Lower leg skin (tissue), 4 donors: Measurements from ENCODE around the gene REEP1. TPM values are rescaled to one million over a fixed set of nuclear protein-coding genes. Genes with fewer than 3 reads are reported as not detected.

Source experiments
- DNase-seq, 2 donors: peaks; one replicate each; pipeline ENCODE4 v3.0.0-alpha.2; 2019; ENCODE audit warnings: low spot score in 2 of 2
- H3K4me3 ChIP-seq: fragments of 200-600 bp; sonication (generic); 2 replicates; pipeline ENCODE4 v1.5.1; 2017; ENCODE audit warnings: mild to moderate bottlenecking, low read depth; ENCODE audit not compliant: poor library complexity, severe bottlenecking
- CTCF ChIP-seq, 3 donors: fragments of 450-650 bp; IDR thresholded peaks; one replicate each; pipeline ENCODE4 v1.5.1; 2016; ENCODE audit warnings: antibody characterized with exemption in 3 of 3, mild to moderate bottlenecking in 3 of 3, moderate library complexity in 2 of 3
- POLR2A ChIP-seq, 2 donors: fragments of 450-650 bp; IDR thresholded peaks; one replicate each; pipeline ENCODE4 v1.6.1; 2016 to 2017; ENCODE audit warnings: antibody characterized with exemption in 2 of 2, mild to moderate bottlenecking in 1 of 2, moderate library complexity in 1 of 2
- WGBS, 2 donors: methylation state at CpG; one replicate each; pipeline ENCODE4 v1.1.5; 2018; 5-methylcytosine and 5-hydroxymethylcytosine counted together
- intact Hi-C: fragments of 100-400 bp; cut with DNase I; formaldehyde crosslinking; loops from one replicate; pipeline ENCODE4 v1.15.0; 2023; ENCODE audit warnings: low total_unique reads
- total RNA-seq, 4 donors: library from RNA; depleted of rRNA; stranded (reverse); fragments of >200 nt; gene quantifications; one replicate each; pipeline ENCODE4 v1.1.0, GENCODE V29; 2016

REEP1 gene
- total RNA-seq, 4 donors from 2014 or later, result 0.04 to 4.3 (median 2.0) TPM

- no peak for DNase-seq
- intact Hi-C loops, result no loop called here
- TF ChIP-seq POLR2A (IDR thresholded peaks at IDR 0.05) (no peak), CTCF (IDR thresholded peaks at IDR 0.05) (no peak)
These were observed 102.0 kb downstream of the REEP1 start for GRCh38 chr2:86235196-86235980.

DNA sequence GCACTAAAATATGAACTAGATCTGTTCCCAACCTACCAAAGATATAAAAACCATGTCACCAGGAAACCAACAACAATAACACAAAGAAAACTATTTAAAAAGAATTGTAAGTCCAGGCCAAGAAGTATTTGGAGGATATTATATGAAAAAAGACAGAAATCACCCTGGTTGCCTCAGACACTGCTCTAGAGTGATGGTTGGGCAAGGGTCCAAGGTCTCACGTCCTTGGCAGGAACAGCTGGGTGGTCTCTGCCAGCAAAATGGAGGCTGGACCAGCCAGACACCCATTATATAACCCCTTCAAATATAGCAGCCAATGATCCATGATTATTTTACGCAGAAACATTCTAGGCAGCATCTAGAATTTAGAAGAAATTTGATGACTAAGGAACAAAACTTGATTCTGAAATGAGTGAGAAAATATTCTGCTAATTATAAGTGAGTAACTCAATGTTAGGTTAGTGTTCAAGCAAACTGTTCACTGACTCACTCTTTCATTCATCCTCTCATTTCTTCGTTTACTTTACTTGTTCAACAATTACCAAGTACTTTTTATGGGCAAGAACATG lies 102.8 kb downstream of the REEP1 start:
- TF ChIP-seq CTCF (IDR thresholded peaks at IDR 0.05) (no peak), POLR2A (IDR thresholded peaks at IDR 0.05) (no peak)
- no peak overlapping the region for H3K4me3 ChIP-seq
- 54 to 64% methylated on average over 3 of the region's 3 CpGs for WGBS, 2 donors
- intact Hi-C loops, result no loop called here
- DNase-seq, result no peak

More at GRCh38 chr2:86235196-86235980, 102.0 kb downstream of the REEP1 start:
- no peak overlapping the region for H3K4me3 ChIP-seq
- 79 to 87% methylated on average over 12 of the region's 12 CpGs for WGBS, 2 donors

DNA sequence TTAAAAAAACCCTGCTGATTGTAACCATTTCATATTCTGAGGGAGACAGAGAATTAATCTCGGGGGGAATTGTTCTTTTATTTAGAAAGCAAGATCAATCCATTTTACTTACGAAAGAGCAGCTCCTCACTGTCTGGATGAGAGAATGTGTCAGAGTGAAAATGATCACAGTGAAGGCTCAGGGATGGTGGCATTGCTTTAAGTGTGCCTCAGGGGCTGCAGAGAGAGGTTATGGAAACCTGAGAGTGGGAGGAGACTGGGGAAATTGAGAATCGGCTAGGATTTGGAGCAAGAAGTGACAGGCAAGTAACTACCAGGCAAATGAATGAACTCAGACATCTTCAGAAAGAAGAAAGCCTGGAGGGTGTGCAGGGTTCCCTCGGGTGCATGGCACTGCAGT lies 104.0 kb downstream of the REEP1 start:
- intact Hi-C loops, result no loop called here
- DNase-seq, result no peak
- no peak for TF ChIP-seq POLR2A (IDR thresholded peaks at IDR 0.05)
- no peak for TF ChIP-seq CTCF (IDR thresholded peaks at IDR 0.05)
- H3K4me3 ChIP-seq, result no peak overlapping the region
- 43 to 55% methylated on average over 4 of the region's 4 CpGs for WGBS, 2 donors

DNA sequence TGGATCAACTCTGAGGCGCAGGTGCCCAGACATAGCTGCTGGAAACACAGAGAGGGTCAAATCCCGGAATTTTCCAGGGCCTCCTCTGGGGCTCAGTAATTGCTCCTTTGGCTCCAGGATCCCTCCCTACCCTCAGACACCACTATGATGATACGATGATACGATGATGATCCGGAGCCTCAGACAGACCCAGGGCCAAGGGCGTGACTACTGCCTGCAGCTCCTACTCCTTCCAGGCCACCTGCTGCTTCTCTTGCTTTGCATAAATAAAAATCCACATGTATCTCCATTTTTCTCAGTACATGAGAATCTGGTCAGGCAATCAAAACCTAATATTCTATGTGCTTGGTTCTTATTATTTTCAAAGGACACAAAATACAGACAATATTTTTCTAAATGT lies 104.5 kb downstream of the REEP1 start:
- H3K4me3 ChIP-seq, result no peak overlapping the region
- TF ChIP-seq POLR2A (IDR thresholded peaks at IDR 0.05) (no peak), CTCF (IDR thresholded peaks at IDR 0.05) (no peak)
- WGBS, 2 donors, result 56 to 61% methylated on average over 6 of the region's 6 CpGs
- no peak for DNase-seq
- intact Hi-C loops, result no loop called here

DNA sequence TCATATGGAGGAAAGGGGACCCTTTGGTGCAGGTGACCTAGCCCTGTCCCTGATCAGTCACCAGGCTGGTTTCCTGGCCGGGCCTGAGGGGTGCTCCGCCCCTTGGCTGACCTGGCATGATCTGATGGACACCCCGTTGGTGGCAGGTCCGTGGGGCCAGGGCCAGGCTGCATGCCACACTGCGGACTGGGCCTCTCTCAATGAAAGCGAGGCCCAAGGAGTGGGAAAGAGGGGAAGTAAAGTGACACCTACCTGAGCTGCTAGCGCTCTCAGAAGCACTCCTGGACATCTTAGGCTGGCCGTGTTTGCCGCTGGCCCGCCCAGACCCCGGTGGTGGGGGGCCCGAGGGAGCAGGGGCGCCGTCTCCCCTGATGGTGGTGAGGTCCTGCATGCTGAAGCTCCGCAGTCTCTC lies 105.0 kb downstream of the REEP1 start:
- WGBS, 2 donors, result 95% methylated on average over 12 to 13 of the region's 15 CpGs
- no peak overlapping the region for H3K4me3 ChIP-seq
- TF ChIP-seq POLR2A (IDR thresholded peaks at IDR 0.05) (no peak), CTCF (IDR thresholded peaks at IDR 0.05) (no peak)
- DNase-seq, result no peak
- intact Hi-C loops, result no loop called here
